Mononuclear cell (primary cell): ENCODE results near the gene SLCO4A1. TPM values are rescaled to one million over a fixed set of nuclear protein-coding genes. Genes with fewer than 3 reads are reported as not detected.
"Not testable (repeated sequence)": the region's sequence is repeated elsewhere in the genome, so short reads cannot be mapped to it uniquely, and the experiment has no call there.

Source experiments
- H3K27me3 ChIP-seq: 2 replicates; pipeline ENCODE4 v1.6.0; 2011; ENCODE audit warnings: low read length, control low read depth; ENCODE audit not compliant: insufficient read depth
- H3K4me1 ChIP-seq: 2 replicates; pipeline ENCODE4 v1.5.1; 2011; ENCODE audit warnings: mild to moderate bottlenecking, low read length, control low read depth; ENCODE audit not compliant: insufficient read depth
- H3K4me3 ChIP-seq: 2 replicates; pipeline ENCODE4 v1.5.1; 2011; ENCODE audit warnings: mild to moderate bottlenecking, low read length, moderate library complexity
- H3K9me3 ChIP-seq: 2 replicates; pipeline ENCODE4 v1.5.1; 2011; ENCODE audit warnings: low read depth, mild to moderate bottlenecking, control low read depth, low read length
- total RNA-seq: library from RNA; depleted of rRNA; stranded (reverse); fragments of >200 nt; gene quantifications from one replicate; pipeline ENCODE4 v1.2.3, GENCODE V29; 2012

SLCO4A1 gene
- total RNA-seq, 1 donor: 0.73 TPM

DNA sequence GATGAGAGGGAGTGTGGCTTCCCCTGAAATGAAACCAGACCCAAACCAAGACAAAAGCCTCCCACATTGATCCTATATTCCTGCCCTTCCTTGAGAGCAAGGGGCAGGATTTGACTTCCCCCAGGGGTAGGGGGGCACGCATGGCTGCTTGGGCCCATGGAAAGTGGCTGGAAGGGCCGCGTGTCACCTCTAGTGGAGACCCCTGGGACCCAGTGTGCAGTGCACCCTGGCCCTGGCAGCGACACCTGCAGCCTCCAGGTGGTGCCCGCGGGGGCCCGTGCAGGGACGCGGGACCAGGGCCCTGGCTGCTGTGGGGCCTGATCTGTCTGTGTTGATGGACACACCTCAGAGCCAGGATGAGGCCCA is 18.0 kb upstream of the SLCO4A1 start:
- no peaks in the 10 kb centered on the region for H3K9me3 ChIP-seq
- no peaks in the 10 kb centered on the region for H3K27me3 ChIP-seq
- H3K4me1 ChIP-seq: peaks cover 50% of the 10 kb centered on the region
- no peak overlapping the region for H3K4me3 ChIP-seq

DNA sequence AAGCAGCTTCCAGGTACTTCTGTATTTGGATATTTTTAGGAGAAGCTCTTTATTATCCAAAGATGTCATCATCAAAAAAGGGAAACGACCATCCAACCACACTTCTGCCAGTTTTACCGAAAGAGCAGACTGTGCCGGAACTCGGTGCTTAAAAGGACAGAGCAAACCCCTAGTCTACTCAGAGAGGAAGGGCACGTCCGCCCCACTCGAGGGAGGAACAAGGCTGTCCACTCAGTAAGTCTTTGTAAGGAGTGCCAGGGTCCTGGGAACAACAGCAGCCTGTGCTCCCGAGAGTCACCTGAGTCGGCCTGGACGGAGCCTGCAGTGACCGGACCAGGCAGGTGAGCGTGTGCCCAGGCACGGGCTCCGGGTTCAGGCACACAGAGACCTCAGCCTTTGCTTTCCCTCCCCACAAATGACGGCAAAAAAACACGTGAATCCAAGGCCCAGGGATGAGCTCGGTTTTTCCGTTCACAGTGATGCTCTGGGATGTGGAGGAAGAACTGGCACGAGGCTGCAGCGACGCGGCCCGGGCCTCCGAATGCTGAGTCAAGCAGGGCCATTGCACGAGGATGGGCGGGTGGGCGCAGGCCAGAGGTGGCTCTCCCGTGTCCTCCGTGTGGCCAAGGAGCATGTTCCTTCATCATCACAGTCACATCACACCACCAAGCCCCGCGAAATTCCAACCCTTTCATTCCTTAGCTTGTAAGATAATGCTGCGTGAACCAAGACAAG is 17.4 kb upstream of the SLCO4A1 start:
- Histone ChIP-seq H3K4me3 (no peak overlapping the region), H3K9me3 (no peaks in the 10 kb centered on the region), H3K4me1 (peaks cover 48% of the 10 kb centered on the region), H3K27me3 (no peaks in the 10 kb centered on the region)

DNA sequence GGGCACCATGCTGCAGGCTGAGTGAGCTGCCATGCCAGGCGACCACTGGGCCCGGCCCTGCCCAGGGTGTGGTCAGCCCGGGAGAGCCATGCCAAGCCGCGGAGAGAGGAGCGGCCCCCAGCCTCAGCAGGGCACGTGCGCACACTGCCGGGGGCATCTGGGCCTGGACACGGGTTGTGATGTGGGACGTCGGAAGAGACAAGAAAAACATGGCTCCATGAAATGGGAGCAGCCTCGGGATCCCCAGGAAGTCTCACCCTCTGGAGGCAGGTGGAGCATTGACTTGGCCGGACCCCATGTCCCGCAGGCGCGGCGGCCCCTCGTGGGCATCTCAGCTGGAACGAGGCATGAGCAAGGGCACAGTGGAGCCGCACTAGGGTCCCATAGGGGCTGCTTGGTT is 16.8 kb upstream of the SLCO4A1 start:
- Histone ChIP-seq H3K27me3 (no peaks in the 10 kb centered on the region), H3K9me3 (no peaks in the 10 kb centered on the region), H3K4me3 (no peak overlapping the region), H3K4me1 (peaks cover 48% of the 10 kb centered on the region)

DNA sequence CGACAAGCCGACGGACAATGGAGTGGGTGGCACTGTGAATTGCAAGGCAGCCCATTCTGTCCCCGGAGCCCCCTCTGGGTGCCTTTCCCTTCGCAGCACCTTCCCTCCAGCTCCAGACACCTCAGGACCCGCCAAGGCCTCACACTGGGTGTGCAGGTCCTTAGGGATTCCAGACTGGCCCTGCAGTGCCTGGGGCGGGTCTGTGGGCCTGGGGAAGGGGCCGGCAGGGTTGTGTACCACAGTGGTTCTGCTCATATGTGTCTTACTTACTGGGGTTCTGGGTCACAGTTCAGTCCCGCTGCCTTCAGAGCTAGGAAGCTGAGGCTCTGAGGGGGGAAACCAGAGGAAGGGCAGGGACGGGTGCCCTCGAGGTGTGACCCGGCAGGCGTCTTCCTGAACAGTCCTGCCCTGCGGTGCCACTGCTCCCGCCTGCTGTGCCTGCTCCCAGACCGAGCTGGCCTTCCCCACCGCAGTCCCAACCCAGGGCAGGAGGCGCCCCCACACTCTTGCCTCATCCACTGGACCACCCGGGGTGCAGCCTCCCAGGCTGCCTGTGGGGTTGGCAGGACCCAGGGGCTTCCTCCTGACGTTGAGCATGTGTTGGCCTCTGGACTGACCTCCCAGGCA is 16.3 kb upstream of the SLCO4A1 start:
- Histone ChIP-seq H3K9me3 (no peaks in the 10 kb centered on the region), H3K4me1 (peaks cover 48% of the 10 kb centered on the region), H3K4me3 (no peak overlapping the region), H3K27me3 (no peaks in the 10 kb centered on the region)

- H3K4me1 ChIP-seq: peaks cover 47% of the 10 kb centered on the region
- not testable (repeated sequence) for H3K27me3 ChIP-seq, H3K9me3 ChIP-seq, H3K4me3 ChIP-seq
These were observed 14.9 kb upstream of the SLCO4A1 start for GRCh38 chr20:62627425-62627824.

GRCh38 chr20:62627901-62628612 is 14.2 kb upstream of the SLCO4A1 start:
- no peaks in the 10 kb centered on the region for H3K27me3 ChIP-seq
- no peak overlapping the region for H3K4me3 ChIP-seq
- peaks cover 40% of the 10 kb centered on the region for H3K4me1 ChIP-seq

DNA sequence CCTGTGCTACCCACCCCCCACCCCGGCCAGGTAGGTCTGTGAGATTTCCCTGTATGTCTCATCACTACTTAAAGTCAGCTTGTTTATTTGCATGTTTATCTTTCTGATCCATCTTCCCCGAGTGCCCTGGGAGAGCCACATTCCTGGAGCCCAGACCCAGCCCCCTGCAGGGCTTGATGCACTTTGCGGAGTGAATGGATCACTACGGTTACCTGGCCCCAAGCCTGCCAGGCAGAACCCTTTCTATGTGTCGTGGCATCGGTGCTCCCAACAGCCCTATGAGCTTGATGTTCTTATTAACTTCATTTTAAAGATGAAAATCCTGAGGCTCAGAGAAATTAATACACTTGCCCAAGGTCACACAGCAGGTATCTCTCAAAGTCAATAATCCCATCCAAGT is 13.6 kb upstream of the SLCO4A1 start:
- peaks cover 34% of the 10 kb centered on the region for H3K4me1 ChIP-seq
- no peak overlapping the region for H3K4me3 ChIP-seq
- no peaks in the 10 kb centered on the region for H3K9me3 ChIP-seq
- H3K27me3 ChIP-seq: no peaks in the 10 kb centered on the region

More at GRCh38 chr20:62627901-62628612, 14.2 kb upstream of the SLCO4A1 start:
- H3K9me3 ChIP-seq: no peaks in the 10 kb centered on the region

DNA sequence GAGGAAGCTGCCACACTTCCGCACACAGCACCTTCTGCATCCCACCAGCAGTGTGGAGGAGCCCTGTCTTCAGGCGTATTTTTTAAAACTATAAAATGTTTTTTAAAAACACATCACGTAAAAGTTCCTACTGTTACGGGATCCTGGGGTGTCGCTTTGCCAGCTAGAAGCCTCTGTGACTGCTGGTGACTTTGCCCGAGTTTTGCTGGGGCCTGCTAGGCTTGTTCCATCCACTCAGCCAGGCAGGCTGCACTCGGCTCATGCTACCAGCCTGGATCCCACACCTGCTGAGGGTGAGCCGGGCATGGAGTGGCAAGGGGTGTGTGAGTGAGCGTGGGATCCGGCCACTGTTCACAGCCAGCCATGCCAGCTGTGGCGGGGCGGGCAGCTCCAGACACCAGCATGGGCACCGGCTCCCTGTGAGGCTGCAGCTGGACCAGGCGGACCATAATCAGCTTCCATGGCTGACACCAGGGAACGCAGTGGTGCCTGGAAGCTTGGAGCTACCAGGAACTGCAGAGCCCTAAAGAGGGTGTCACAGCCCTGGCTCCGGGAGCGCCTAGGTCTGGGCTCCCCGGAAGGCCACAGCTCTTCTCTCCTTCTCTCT is 12.3 kb upstream of the SLCO4A1 start:
- H3K27me3 ChIP-seq: no peaks in the 10 kb centered on the region
- peaks cover 21% of the 10 kb centered on the region for H3K4me1 ChIP-seq
- H3K4me3 ChIP-seq: no peak overlapping the region
- no peaks in the 10 kb centered on the region for H3K9me3 ChIP-seq

GRCh38 chr20:62631336-62632308 is 10.7 kb upstream of the SLCO4A1 start:
- Histone ChIP-seq H3K27me3 (no peaks in the 10 kb centered on the region), H3K9me3 (no peaks in the 10 kb centered on the region), H3K4me1 (peaks cover 7% of the 10 kb centered on the region), H3K4me3 (no peak overlapping the region)

DNA sequence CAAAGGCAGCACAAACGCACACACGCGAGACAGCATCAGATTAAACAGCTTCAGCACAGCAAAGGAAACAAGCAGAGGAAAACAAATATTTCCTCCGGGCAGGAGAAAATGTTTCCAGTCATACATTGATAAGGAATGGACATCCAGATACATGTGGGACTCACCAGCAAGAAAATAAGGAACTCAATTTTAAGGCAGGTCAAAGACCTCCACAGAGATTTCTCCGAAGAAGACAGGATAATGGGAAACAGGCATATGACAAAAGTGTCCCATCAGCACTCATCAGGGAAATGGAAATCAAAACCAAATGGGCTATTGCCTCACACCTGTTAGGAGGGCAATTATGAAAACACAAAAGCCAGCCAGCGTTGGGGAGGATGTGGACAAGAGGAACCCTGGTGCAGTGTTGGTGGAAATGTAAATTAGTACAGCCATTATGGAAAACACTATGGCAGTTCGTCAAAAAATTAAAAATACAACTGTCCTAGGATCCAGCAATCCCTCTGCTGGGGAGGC is 9.7 kb upstream of the SLCO4A1 start:
- H3K9me3 ChIP-seq: no peaks in the 10 kb centered on the region
- H3K27me3 ChIP-seq: no peaks in the 10 kb centered on the region
- peaks cover 7% of the 10 kb centered on the region for H3K4me1 ChIP-seq
- no peak overlapping the region for H3K4me3 ChIP-seq

DNA sequence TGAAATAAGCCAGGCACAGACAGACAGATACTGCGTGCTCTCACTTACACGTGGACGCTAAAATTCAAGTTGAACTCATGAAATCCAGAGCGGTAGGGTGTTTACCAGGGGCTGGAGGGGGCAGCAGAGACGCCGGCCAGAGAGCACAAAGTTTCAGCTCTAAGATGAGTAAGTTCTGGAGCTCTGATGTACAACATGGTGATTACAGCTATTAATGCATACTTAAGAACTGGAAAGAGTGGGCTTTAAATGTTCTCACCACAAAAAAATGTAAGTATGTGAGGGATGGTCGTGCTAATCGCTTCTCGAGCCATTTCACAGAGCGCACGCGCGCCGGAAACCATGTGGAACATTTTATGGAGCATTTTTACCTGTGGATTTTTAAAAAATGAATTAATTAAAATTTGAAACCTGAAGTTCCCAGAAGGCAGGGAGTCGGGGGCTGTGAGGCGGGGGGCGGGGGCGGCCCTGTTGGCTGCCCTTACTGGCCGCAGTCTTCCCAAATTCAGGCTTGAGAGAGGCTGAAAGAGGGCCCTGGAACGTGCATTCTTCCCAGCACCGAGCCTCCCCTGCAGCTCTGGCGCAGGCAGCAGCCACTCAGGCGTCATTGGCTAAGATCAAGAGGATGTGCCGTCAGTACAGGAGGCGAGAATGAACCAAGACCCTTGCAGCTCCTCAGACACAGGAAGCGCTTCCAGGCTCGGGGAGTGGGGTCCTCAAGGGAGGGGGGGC is 8.5 kb upstream of the SLCO4A1 start:
- Histone ChIP-seq H3K4me1 (peaks cover under 1% of the 10 kb centered on the region), H3K9me3 (no peaks in the 10 kb centered on the region), H3K27me3 (no peaks in the 10 kb centered on the region), H3K4me3 (no peak overlapping the region)

- Histone ChIP-seq H3K9me3 (no peaks in the 10 kb centered on the region), H3K4me3 (no peak overlapping the region), H3K4me1 (no peaks in the 10 kb centered on the region), H3K27me3 (no peaks in the 10 kb centered on the region)
These were observed 7.9 kb upstream of the SLCO4A1 start for GRCh38 chr20:62634330-62634967.

GRCh38 chr20:62635232-62635631 is 7.1 kb upstream of the SLCO4A1 start:
- Histone ChIP-seq H3K9me3 (no peaks in the 10 kb centered on the region), H3K27me3 (no peaks in the 10 kb centered on the region), H3K4me3 (no peak overlapping the region), H3K4me1 (no peaks in the 10 kb centered on the region)
